Skeletal muscle satellite cell (primary cell): ENCODE data around the gene FUCA1.
"Not testable (repeated sequence)": the region's sequence is repeated elsewhere in the genome, so short reads cannot be mapped to it uniquely, and the experiment has no call there.

Experiments used
- H3K27me3 ChIP-seq: 2 replicates; pipeline ENCODE4 v1.7.0; 2013; ENCODE audit warnings: low read length; ENCODE audit not compliant: control insufficient read depth, insufficient read depth
- H3K36me3 ChIP-seq: 2 replicates; pipeline ENCODE4 v1.7.0; 2013; ENCODE audit warnings: mild to moderate bottlenecking, control low read depth, low read length; ENCODE audit not compliant: insufficient read depth
- H3K4me1 ChIP-seq: 2 replicates; pipeline ENCODE4 v1.7.0; 2013; ENCODE audit warnings: low read length; ENCODE audit not compliant: control insufficient read depth, insufficient read depth
- H3K4me2 ChIP-seq: 2 replicates; pipeline ENCODE4 v1.7.0; 2013; ENCODE audit warnings: mild to moderate bottlenecking, low read length
- H3K4me3 ChIP-seq: 2 replicates; pipeline ENCODE4 v1.7.0; 2013; ENCODE audit warnings: low read length
- H3K9ac ChIP-seq: 2 replicates; pipeline ENCODE4 v1.7.0; 2013; ENCODE audit warnings: mild to moderate bottlenecking, low read depth, low read length, moderate library complexity
- H3K9me3 ChIP-seq: replicated peaks from 2 replicates; pipeline ENCODE4 v1.7.0; 2013; ENCODE audit warnings: mild to moderate bottlenecking, control low read depth, low read length

Gene FUCA1

DNA sequence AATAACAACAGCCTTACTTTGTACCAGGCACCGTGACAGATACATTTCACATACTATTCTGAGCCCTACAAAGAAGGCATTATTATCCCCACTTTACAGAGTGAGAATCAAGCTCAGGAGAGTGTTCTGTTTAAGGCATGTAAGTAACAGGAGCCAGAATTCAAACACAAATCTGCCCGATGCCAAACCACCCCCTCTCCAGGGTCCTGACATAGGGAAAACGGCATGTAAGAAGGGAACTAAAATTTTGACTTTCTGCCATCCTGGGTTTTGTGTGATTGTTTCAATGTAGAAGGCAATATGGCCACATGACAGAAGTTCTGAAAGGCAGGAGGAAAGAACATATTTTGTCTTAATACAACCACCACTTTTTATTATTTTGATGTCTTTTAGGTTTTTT, 5.5 kb downstream of the FUCA1 start:
- Histone ChIP-seq H3K4me3 (no peak overlapping the region), H3K9ac (no peak overlapping the region), H3K9me3 (no peaks in the 10 kb centered on the region), H3K4me2 (no peak overlapping the region), H3K4me1 (peaks cover 7% of the 10 kb centered on the region), H3K36me3 (no peaks in the 10 kb centered on the region), H3K27me3 (peaks cover 8% of the 10 kb centered on the region)

DNA sequence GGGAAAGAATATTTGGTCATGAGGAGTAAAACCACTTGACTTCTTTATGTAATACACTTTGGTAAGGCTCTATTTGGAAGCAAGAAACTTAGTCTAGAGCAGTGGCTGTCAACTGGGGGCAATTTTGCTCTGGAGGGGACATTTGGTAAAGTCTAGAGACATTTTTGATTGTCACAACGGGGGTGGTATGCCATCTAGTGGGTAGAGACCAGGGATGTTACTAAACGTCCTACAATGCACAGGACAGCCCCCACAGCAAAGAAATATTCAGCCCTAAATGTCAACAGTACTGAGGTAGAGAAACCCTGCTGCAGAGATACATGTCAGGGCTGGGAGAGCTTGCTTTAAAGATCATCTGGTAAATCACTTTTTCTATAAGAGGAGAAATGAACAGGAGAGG, 13.5 kb downstream of the FUCA1 start:
- Histone ChIP-seq H3K27me3 (no peaks in the 10 kb centered on the region), H3K9ac (no peak overlapping the region)

DNA sequence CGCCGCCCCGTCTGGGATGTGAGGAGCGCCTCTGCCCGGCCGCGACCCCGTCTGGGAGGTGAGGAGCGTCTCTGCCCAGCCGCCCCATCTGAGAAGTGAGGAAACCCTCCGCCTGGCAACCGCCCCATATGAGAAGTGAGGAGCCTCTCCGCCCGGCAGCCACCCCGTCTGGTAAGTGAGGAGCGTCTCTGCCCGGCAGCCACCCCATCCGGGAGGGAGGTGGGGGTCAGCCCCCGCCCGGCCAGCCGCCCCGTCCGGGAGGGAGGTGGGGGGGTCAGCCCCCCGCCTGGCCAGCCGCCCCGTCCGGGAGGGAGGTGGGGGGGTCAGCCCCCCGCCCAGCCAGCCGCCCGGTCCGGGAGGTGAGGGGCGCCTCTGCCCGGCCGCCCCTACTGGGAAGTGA, 15.0 kb downstream of the FUCA1 start:
- H3K4me3 ChIP-seq, H3K4me1 ChIP-seq, H3K36me3 ChIP-seq, H3K9ac ChIP-seq, H3K4me2 ChIP-seq, H3K9me3 ChIP-seq, H3K27me3 ChIP-seq: not testable (repeated sequence)

More for the DNA sequence above, 13.5 kb downstream of the FUCA1 start:
- Histone ChIP-seq H3K9me3 (no peaks in the 10 kb centered on the region), H3K36me3 (no peaks in the 10 kb centered on the region), H3K4me3 (no peak overlapping the region), H3K4me2 (no peak overlapping the region), H3K4me1 (no peaks in the 10 kb centered on the region)

DNA sequence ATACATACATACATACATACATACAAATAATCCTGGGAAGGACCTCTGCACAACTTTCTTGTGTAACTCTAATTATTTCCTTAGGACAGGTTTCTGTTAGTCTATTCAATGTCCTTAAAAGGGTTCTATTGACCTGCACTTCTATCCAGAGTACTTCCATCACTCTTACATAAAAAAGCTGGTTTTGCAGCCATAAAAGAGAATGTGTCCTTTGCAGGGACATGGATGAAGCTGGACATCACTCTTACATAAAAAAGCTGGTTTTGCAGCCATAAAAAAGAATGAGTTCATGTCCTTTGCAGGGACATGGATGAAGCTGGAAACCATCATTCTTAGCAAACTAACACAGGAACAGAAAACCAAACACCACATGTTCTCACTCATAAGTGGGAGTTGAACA, 16.7 kb downstream of the FUCA1 start:
- H3K9ac ChIP-seq, H3K36me3 ChIP-seq, H3K4me2 ChIP-seq, H3K9me3 ChIP-seq, H3K4me3 ChIP-seq, H3K27me3 ChIP-seq, H3K4me1 ChIP-seq: not testable (repeated sequence)

DNA sequence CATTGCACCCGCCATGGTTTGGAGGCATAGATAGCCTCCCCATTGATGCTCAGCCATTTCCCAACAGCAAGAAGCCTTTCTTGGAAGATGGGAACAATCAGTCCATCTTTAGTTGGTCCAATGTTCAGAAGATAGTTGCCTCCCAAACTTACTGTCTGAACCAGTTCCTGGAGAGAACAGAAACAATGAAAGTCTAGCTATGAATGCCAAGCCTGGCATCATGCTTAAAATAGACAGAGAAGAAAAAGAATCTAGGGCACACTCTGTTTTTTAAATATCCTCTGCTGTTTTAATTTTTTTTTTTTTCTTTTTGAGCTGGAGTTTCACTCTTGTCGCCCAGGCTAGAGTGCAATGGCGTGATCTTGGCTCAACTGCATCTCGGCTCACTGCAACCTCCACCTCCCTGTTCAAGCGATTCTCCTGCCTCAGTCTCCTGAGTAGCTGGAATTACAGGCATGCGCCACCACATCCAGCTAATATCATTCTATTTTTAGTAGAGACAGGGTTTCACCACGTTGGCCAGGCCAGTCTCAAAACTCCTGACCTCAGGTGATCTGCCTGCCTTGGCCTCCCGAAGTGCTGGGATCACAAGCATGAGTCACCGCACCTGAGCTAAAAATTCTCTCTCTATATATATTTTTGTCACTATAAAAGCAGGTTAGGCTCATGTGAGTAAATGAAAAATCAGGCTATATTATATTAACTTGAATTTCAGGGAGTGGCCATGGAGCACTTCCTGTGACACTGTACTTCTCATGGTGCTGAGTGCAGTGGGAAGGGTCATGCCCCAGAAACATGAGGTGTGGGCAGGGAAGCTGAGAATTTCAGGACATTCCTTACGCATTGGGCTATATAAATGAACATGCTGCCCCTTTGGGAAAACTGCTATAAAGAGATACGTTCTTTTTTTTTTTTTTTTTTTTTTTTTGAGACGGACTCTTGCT, 19.1 kb downstream of the FUCA1 start:
- H3K9ac ChIP-seq = no peak overlapping the region
- H3K9me3 ChIP-seq = no peaks in the 10 kb centered on the region
- no peaks in the 10 kb centered on the region for H3K4me1 ChIP-seq
- H3K4me3 ChIP-seq = no peak overlapping the region
- H3K4me2 ChIP-seq = no peak overlapping the region
- H3K36me3 ChIP-seq = no peaks in the 10 kb centered on the region
- no peaks in the 10 kb centered on the region for H3K27me3 ChIP-seq

DNA sequence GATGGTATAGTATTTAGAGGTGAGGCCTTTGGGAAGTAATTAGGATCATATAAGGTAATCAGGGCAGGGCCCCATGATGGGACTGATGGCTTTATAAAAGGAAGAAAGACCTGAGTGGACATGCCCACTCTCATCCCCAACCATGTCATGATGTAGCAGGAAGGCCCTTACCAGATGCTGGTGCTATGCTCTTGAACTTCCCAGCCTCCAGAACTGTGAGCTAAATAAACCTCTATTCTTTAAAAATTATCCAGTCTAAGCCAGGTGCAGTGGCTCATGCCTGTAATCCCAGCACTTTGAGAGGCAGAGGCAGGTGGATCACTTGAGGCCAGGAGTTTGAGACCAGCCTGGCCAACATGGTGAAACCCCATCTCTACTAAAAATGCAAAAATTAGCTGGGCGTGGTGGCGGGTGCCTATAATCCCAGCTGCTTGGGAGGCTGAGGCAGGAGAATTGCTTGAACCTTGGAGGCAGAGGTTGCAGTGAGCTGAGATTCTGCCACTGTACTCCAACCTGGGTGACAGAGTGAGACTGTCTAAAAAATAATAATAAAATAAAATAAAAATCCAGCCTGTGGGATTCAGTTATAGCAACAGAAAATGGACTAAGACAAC, 20.5 kb downstream of the FUCA1 start:
- not testable (repeated sequence) for H3K36me3 ChIP-seq, H3K4me1 ChIP-seq, H3K27me3 ChIP-seq, H3K4me3 ChIP-seq, H3K4me2 ChIP-seq, H3K9ac ChIP-seq, H3K9me3 ChIP-seq

DNA sequence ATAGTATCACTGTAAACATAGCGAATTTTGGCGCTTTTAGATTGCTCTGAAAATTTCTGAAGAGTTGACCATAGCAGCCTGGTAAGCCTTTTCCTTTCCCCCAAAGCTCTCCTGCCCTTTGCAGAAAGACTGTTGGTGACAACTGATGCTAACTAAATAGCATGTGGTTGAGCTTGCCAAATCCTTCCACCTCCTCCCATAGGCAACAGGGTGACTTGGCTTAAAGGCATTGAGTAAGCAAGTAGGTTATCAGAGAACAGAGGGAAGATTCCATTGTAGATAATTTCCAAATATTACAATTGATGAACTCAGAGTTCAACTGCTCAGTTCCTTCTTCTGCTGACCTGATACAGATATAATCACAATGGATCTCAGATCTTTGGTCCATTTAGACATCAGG, 22.9 kb downstream of the FUCA1 start:
- H3K9ac ChIP-seq = no peak overlapping the region
- H3K36me3 ChIP-seq = no peaks in the 10 kb centered on the region
- peaks cover 22% of the 10 kb centered on the region for H3K27me3 ChIP-seq
- H3K4me3 ChIP-seq = no peak overlapping the region
- H3K9me3 ChIP-seq = no peaks in the 10 kb centered on the region
- no peak overlapping the region for H3K4me2 ChIP-seq
- H3K4me1 ChIP-seq = no peaks in the 10 kb centered on the region

DNA sequence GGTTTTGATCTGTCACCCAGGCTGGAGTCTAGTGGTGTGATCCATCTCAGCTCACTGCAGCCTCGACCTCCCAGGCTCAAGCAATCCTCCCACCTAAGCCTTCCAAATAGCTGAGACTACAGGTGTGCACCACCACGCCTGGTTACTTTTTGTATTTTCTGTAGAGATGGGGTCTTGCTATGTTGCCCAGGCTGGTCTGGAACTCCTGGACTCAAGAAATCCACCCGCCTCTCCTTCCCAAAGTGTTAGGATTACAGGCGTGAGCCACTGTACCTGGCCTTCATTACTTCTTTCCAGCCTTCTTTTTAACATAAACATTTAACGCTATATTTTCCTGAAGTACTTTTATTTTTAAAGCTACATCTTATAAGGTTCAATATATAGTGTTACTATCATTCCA, 24.4 kb downstream of the FUCA1 start:
- no peaks in the 10 kb centered on the region for H3K4me1 ChIP-seq
- no peaks in the 10 kb centered on the region for H3K36me3 ChIP-seq
- peaks cover 22% of the 10 kb centered on the region for H3K27me3 ChIP-seq
- H3K4me3 ChIP-seq = no peak overlapping the region
- H3K9me3 ChIP-seq = no peaks in the 10 kb centered on the region
- no peak overlapping the region for H3K9ac ChIP-seq
- H3K4me2 ChIP-seq = no peak overlapping the region

DNA sequence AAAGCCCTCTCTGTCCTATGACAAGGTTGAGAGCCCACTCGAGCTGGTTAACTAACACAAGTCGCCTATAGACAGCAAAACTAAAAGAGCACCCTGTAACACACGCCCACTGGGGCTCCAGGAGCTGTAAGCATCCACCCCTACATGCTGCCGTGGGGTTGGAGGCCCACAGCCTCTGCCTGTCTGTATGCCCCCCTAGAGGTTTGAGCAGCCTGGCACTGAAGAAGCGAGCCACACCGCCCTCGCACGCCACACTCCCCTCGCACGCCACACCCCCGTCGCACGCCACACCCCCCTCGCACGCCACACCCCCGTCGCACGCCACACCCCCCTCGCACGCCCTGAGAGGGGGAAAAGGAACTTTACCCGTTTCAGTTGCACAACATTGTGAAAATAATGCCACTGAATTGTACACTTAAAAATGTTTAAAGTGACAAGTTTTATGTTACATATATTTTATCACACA, 29.7 kb downstream of the FUCA1 start:
- Histone ChIP-seq H3K4me1 (peaks cover 7% of the 10 kb centered on the region), H3K36me3 (no peaks in the 10 kb centered on the region), H3K27me3 (peaks cover 34% of the 10 kb centered on the region), H3K9ac (no peak overlapping the region), H3K4me3 (peak overlapping the region; percentile 65), H3K4me2 (peak overlapping the region; percentile 89), H3K9me3 (no peaks in the 10 kb centered on the region)

DNA sequence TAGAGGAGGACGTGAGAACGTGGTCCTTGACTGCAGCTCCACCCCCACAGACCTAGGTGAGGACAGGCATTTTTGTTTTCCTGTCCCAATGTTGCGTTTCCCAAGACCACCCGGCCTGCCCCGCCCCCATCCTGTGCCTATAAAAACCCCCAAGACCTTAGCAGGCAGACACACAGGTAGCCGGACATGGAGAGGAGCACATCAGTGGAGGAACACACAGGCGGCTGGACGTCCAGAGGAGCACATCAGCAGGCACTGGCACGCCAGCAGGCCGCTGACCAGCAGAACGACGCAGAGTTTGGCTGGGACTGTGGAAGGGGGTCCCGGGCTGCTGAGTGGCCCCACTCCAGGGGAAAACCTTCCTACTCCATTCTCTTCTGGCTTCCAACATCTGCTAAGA, 30.2 kb downstream of the FUCA1 start:
- peak overlapping the region; percentile 65 for H3K4me3 ChIP-seq
- no peak overlapping the region for H3K9ac ChIP-seq
- H3K27me3 ChIP-seq = peaks cover 29% of the 10 kb centered on the region
- no peaks in the 10 kb centered on the region for H3K36me3 ChIP-seq
- H3K4me1 ChIP-seq = peaks cover 7% of the 10 kb centered on the region
- H3K4me2 ChIP-seq = peak overlapping the region; percentile 89
- no peaks in the 10 kb centered on the region for H3K9me3 ChIP-seq

DNA sequence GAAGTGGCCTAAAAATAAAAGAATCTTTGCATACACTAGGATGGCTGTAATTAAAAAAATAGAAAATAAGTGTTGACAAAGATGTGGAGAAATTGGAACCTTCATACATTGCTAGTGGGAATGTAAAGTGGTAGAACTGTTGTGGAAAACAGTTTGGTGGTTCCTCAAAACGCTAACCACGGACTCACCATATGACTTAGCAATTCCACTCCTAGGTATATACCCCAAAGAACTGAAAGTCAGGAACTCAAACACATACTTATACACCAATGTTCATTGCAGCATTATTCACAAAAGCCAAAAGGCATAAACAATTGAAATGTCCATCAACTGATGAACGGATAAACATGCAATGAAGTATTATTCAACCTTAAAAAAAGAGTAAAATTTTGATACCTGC, 32.1 kb downstream of the FUCA1 start:
- no peaks in the 10 kb centered on the region for H3K9me3 ChIP-seq
- no peak overlapping the region for H3K4me2 ChIP-seq
- no peak overlapping the region for H3K4me3 ChIP-seq
- peaks cover 7% of the 10 kb centered on the region for H3K4me1 ChIP-seq
- no peak overlapping the region for H3K9ac ChIP-seq
- no peaks in the 10 kb centered on the region for H3K36me3 ChIP-seq
- H3K27me3 ChIP-seq = peaks cover 17% of the 10 kb centered on the region

DNA sequence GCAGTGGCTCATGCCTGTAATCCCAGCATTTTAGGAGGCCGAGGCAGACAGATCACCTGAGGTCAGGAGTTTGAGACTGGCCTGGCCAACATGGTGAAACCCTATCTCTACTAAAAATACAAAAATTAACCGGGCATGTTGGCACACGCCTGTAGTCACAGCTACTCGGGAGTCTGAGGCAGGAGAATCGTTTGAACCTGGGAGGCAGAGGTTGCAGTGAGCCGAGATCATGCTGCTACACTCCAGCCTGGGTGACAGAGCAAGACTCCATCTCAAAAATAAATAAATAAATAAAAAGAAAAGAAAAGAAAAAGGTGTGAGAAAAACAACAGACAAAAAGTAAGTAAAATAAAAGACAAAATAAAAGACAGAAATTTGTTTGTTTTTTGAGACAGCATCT, 33.9 kb downstream of the FUCA1 start:
- H3K4me3 ChIP-seq, H3K36me3 ChIP-seq, H3K4me2 ChIP-seq, H3K4me1 ChIP-seq, H3K9ac ChIP-seq, H3K9me3 ChIP-seq: not testable (repeated sequence)
- H3K27me3 ChIP-seq = peaks cover 14% of the 10 kb centered on the region
